K562 (cell line): ENCODE measurements around the gene SGSH. TPM values are rescaled to one million over a fixed set of nuclear protein-coding genes. Genes with fewer than 3 reads are reported as not detected.

Experiments used
- CUX1 ChIP-seq: fragments of 200-800 bp; sonication (Bioruptor generic); IDR thresholded peaks from 2 replicates; pipeline ENCODE4 v1.6.1; 2016; ENCODE audit warnings: missing genetic modification characterization, missing compliant biosample characterization
- ERF ChIP-seq: fragments of 450-650 bp; formaldehyde crosslinking; IDR thresholded peaks from 2 replicates; pipeline ENCODE4 v1.4.0; 2020; ENCODE audit warnings: mild to moderate bottlenecking, mixed read lengths
- FIP1L1 ChIP-seq: fragments of 200-400 bp; formaldehyde crosslinking; IDR thresholded peaks from 2 replicates; pipeline ENCODE4 v1.6.1; 2018; ENCODE audit warnings: mild to moderate bottlenecking, low read depth, low read length; ENCODE audit not compliant: poor library complexity, severe bottlenecking
- FOXP1 ChIP-seq: sonication (generic); formaldehyde crosslinking; IDR thresholded peaks from 2 replicates; pipeline ENCODE4 v1.8.0; 2022; ENCODE audit warnings: mild to moderate bottlenecking, missing genetic modification reagents
- GATAD2B ChIP-seq: fragments of 450-650 bp; IDR thresholded peaks from 2 replicates; pipeline ENCODE4 v1.6.1; 2017; ENCODE audit warnings: mild to moderate bottlenecking, borderline replicate concordance
- HNRNPLL ChIP-seq: fragments of 200-400 bp; formaldehyde crosslinking; IDR thresholded peaks from 2 replicates; pipeline ENCODE4 v1.6.1; 2017; ENCODE audit warnings: low read length, low read depth, mild to moderate bottlenecking; ENCODE audit not compliant: poor library complexity, severe bottlenecking
- KAT8 ChIP-seq: fragments of 450-650 bp; IDR thresholded peaks from 2 replicates; pipeline ENCODE4 v1.6.1; 2016; ENCODE audit warnings: low read depth, mild to moderate bottlenecking
- MEF2D ChIP-seq: conservative IDR thresholded peaks from 2 replicates; pipeline ENCODE4 v1.6.1; 2016; ENCODE audit warnings: low read depth, missing genetic modification characterization, missing compliant biosample characterization
- NFATC3 ChIP-seq: fragments of 450-650 bp; IDR thresholded peaks from 2 replicates; pipeline ENCODE4 v1.6.1; 2017; ENCODE audit warnings: mild to moderate bottlenecking
- NR2F6 ChIP-seq: fragments of 450-650 bp; formaldehyde crosslinking; IDR thresholded peaks from 2 replicates; pipeline ENCODE4 v1.4.0; 2020; ENCODE audit warnings: mild to moderate bottlenecking
- PBX2 ChIP-seq, 2 experiments: IDR thresholded peaks in 1 of 2; conservative IDR thresholded peaks in 1 of 2; 2 replicates each; pipeline ENCODE4 v1.6.1; 2016; ENCODE audit warnings: low read depth in 2 of 2, mild to moderate bottlenecking in 1 of 2, missing compliant biosample characterization in 1 of 2, missing genetic modification characterization in 1 of 2, moderate library complexity in 1 of 2
- TEAD2 ChIP-seq: fragments of 450-650 bp; IDR thresholded peaks from 2 replicates; pipeline ENCODE4 v1.6.1; 2016; ENCODE audit warnings: missing genetic modification characterization, control low read depth, missing compliant biosample characterization
- TFAP4 ChIP-seq: sonication (generic); formaldehyde crosslinking; IDR thresholded peaks from 2 replicates; pipeline ENCODE4 v1.8.0; 2022; ENCODE audit warnings: missing genetic modification reagents, mild to moderate bottlenecking, moderate library complexity, borderline replicate concordance
- ZNF445 ChIP-seq: fragments of 250-450 bp; sonication (Bioruptor Pico); IDR thresholded peaks from 2 replicates; pipeline ENCODE4 v1.4.0; 2020; ENCODE audit warnings: low read depth, mild to moderate bottlenecking, moderate library complexity
- ZNF589 ChIP-seq: fragments of 200-800 bp; sonication (Bioruptor generic); IDR thresholded peaks from 2 replicates; pipeline ENCODE4 v1.6.1; 2016; ENCODE audit warnings: low read depth, missing genetic modification characterization, missing compliant biosample characterization
- polyA plus RNA-seq, 8 experiments: library from polyadenylated mRNA; depleted of rRNA in 4 of 8; stranded (reverse) in 5 of 8; unstranded in 3 of 8; fragments of >200 nt; fragmentation: Nextera tagmentation in 2 of 8; fragmentation: Illumina TruSeq in 1 of 8; extraction: Ambion mirVana in 2 of 8; extraction: Trizol in 1 of 8; gene quantifications; 2 replicates each; pipeline versions ENCODE4 v1.2.1 to v1.2.3, GENCODE V29; 2011 to 2014; ENCODE audit warnings: inconsistent platforms in 1 of 8, missing spikeins in 1 of 8
- total RNA-seq, 7 experiments: library from RNA; depleted of rRNA in 6 of 7; stranded (reverse); fragments of >200 nt in 6 of 7; fragmentation: Illumina TruSeq in 2 of 7; extraction: Trizol in 2 of 7; gene quantifications; 2 replicates each; pipeline versions ENCODE4 v1.2.1 to v1.2.3, GENCODE V29; 2011 to 2021; ENCODE audit warnings: low replicate concordance in 1 of 7

SGSH gene
- total and polyA plus RNA-seq, 9 of the 15 experiments (the other 6 are each of a cell fraction or from before 2014, with no cell fraction given), result 0.25 to 15.7 (median 4.9) TPM

- TF ChIP-seq TFAP4, result peak; percentile 22; the same call in 1 of the 2 replicates
- no peak for TF ChIP-seq NR2F6 (CRISPR knock-in tag)
- TF ChIP-seq FOXP1 (CRISPR knock-in tag), result no peak
- TF ChIP-seq FIP1L1, result no peak
- no peak for TF ChIP-seq NFATC3
- TF ChIP-seq ZNF445 (CRISPR knock-in tag), result 0 out of 2 replicates have a peak, but pooled peaks have one; percentile 23
- peak; percentile 89 for TF ChIP-seq ZNF589 (CRISPR knock-in tag)
- TF ChIP-seq HNRNPLL, result no peak
- TF ChIP-seq GATAD2B, result peak; percentile 72; the same call in 1 of the 2 replicates
- TF ChIP-seq KAT8, result no peak
- peak; percentile 89 for TF ChIP-seq TEAD2
- peak; percentile 74 for TF ChIP-seq MEF2D
- peak; percentile 95 for TF ChIP-seq ERF (CRISPR knock-in tag)
- no peak for TF ChIP-seq PBX2 (CRISPR knock-in tag; IDR thresholded peaks at IDR 0.05; ENCODE audit: low read depth)
- peak; percentile 47 for TF ChIP-seq PBX2 (tag; conservative IDR thresholded peaks at IDR 0.05; ENCODE audit: low read depth)
- peak; percentile 79; the same call in 1 of the 2 replicates for TF ChIP-seq CUX1 (CRISPR knock-in tag)
Measured at GRCh38 chr17:80254396-80255251, 34.5 kb upstream of the SGSH start (continued).
